ENCODE measurements around the gene DYNC2I2. TPM values are rescaled to one million over a fixed set of nuclear protein-coding genes. Genes with fewer than 3 reads are reported as not detected.
"Not testable (repeated sequence)": the region's sequence is repeated elsewhere in the genome, so short reads cannot be mapped to it uniquely, and the experiment has no call there.

Gene DYNC2I2
- total RNA-seq, 3 donors from 2014 or later = 23.7 to 67.0 (median 54.1) TPM

GRCh38 chr9:128651798-128652197 is 4.8 kb downstream of the DYNC2I2 start:
- no peaks in the 10 kb centered on the region for H3K9me3 ChIP-seq

GRCh38 chr9:128648206-128648605 is 8.4 kb downstream of the DYNC2I2 start:
- not testable (repeated sequence) for DNase-seq (ENCODE audit: low spot score in 2 of 2); H3K27ac ChIP-seq; H3K9me3 ChIP-seq

More at GRCh38 chr9:128651798-128652197, 4.8 kb downstream of the DYNC2I2 start:
- no peaks in the 10 kb centered on the region for H3K4me1 ChIP-seq
- H3K27ac ChIP-seq = no peak overlapping the region
- H3K36me3 ChIP-seq = no peaks in the 10 kb centered on the region
- no peaks in the 10 kb centered on the region for H3K27me3 ChIP-seq
- TF ChIP-seq POLR2AphosphoS5 (IDR thresholded peaks at IDR 0.05) (no peak), POLR2A (IDR thresholded peaks at IDR 0.05) (no peak), CTCF (IDR thresholded peaks at IDR 0.05) (no peak)
- no peak for DNase-seq (ENCODE audit: low spot score in 2 of 2)
- intact Hi-C loops (cut with DNase I; ENCODE audit: low total_unique reads) = no loop called here
- no peak overlapping the region for H3K4me3 ChIP-seq

GRCh38 chr9:128643519-128644300 is 12.9 kb downstream of the DYNC2I2 start:
- no peak overlapping the region for H3K27ac ChIP-seq
- no peak for TF ChIP-seq POLR2AphosphoS5 (IDR thresholded peaks at IDR 0.05)
- no peak for TF ChIP-seq POLR2A (IDR thresholded peaks at IDR 0.05)
- H3K4me1 ChIP-seq = no peaks in the 10 kb centered on the region
- no peak for DNase-seq (ENCODE audit: low spot score in 2 of 2)
- no peak overlapping the region for H3K4me3 ChIP-seq
- intact Hi-C loops (cut with DNase I; ENCODE audit: low total_unique reads) = no loop called here
- no peaks in the 10 kb centered on the region for H3K36me3 ChIP-seq
- H3K9me3 ChIP-seq = no peaks in the 10 kb centered on the region
- H3K27me3 ChIP-seq = no peaks in the 10 kb centered on the region

More at GRCh38 chr9:128648206-128648605, 8.4 kb downstream of the DYNC2I2 start:
- H3K4me1 ChIP-seq; intact Hi-C loops (cut with DNase I; ENCODE audit: low total_unique reads); H3K4me3 ChIP-seq; H3K27me3 ChIP-seq; H3K36me3 ChIP-seq: not testable (repeated sequence)

GRCh38 chr9:128642675-128643245 is 13.9 kb downstream of the DYNC2I2 start:
- no peaks in the 10 kb centered on the region for H3K27me3 ChIP-seq
- intact Hi-C loops (cut with DNase I; ENCODE audit: low total_unique reads) = no loop called here

GRCh38 chr9:128640603-128641002 is 16.0 kb downstream of the DYNC2I2 start:
- no peaks in the 10 kb centered on the region for H3K36me3 ChIP-seq
- TF ChIP-seq CTCF (IDR thresholded peaks at IDR 0.05) (no peak), POLR2A (IDR thresholded peaks at IDR 0.05) (no peak), POLR2AphosphoS5 (IDR thresholded peaks at IDR 0.05) (no peak)
- no peaks in the 10 kb centered on the region for H3K27me3 ChIP-seq
- no peak overlapping the region for H3K4me3 ChIP-seq
- no peak for DNase-seq (ENCODE audit: low spot score in 2 of 2)
- intact Hi-C loops (cut with DNase I; ENCODE audit: low total_unique reads) = no loop called here
- H3K9me3 ChIP-seq = no peaks in the 10 kb centered on the region
- H3K4me1 ChIP-seq = peaks cover 0 to 6% of the 10 kb centered on the region in 2 donors
- no peak overlapping the region for H3K27ac ChIP-seq

More at GRCh38 chr9:128642675-128643245, 13.9 kb downstream of the DYNC2I2 start:
- Histone ChIP-seq H3K36me3 (no peaks in the 10 kb centered on the region), H3K27ac (no peak overlapping the region), H3K4me1 (no peaks in the 10 kb centered on the region), H3K9me3 (no peaks in the 10 kb centered on the region), H3K4me3 (no peak overlapping the region)
- no peak for DNase-seq (ENCODE audit: low spot score in 2 of 2)
- TF ChIP-seq POLR2A (IDR thresholded peaks at IDR 0.05) = no peak
- no peak for TF ChIP-seq POLR2AphosphoS5 (IDR thresholded peaks at IDR 0.05)

- TF ChIP-seq CTCF (IDR thresholded peaks at IDR 0.05) (no peak), POLR2A (IDR thresholded peaks at IDR 0.05) (no peak), POLR2AphosphoS5 (IDR thresholded peaks at IDR 0.05) (no peak)
- intact Hi-C loops (cut with DNase I; ENCODE audit: low total_unique reads) = no loop called here
- no peak overlapping the region for H3K27ac ChIP-seq
- H3K9me3 ChIP-seq = no peaks in the 10 kb centered on the region
- H3K4me3 ChIP-seq = no peak overlapping the region
- DNase-seq (ENCODE audit: low spot score in 2 of 2) = no peak
- H3K27me3 ChIP-seq = no peaks in the 10 kb centered on the region
- H3K36me3 ChIP-seq = no peaks in the 10 kb centered on the region
- H3K4me1 ChIP-seq = peaks cover 6 to 19% of the 10 kb centered on the region in 2 donors
These were observed 18.1 kb downstream of the DYNC2I2 start for GRCh38 chr9:128638580-128638979.

All from breast epithelium (tissue), 4 donors.